HTERT RPE-1 (cell line): Measurements from ENCODE around the gene TACC2.

Experiments
- in situ Hi-C: fragments of 300-500 bp; cut with MboI; formaldehyde crosslinking; loops from 4 replicates; pipeline ENCODE4 v1.14.3; 2020; ENCODE audit warnings: low sequenced_read_pairs

The TACC2 gene

DNA sequence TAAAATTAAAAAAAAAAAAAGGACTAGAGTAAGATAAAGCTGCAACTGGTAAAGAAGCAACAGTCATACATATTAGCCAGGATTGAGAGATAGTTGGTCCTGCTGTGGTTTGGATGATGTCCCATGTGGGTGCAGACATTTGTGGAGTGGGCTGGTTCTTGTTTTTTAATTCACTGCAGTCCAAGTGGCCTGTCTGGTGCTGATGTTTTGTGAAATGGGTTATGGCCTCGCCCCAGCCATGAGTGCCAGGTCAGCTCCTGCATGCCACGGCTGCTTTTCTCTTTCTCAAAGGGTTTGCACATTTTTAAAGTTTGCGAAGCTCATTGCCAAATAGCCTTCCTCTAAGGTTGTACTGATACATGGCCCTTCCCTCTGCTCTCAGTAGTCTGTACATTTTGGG lies 268.1 kb downstream of the TACC2 start:
- in situ Hi-C loops = no loop called here

DNA sequence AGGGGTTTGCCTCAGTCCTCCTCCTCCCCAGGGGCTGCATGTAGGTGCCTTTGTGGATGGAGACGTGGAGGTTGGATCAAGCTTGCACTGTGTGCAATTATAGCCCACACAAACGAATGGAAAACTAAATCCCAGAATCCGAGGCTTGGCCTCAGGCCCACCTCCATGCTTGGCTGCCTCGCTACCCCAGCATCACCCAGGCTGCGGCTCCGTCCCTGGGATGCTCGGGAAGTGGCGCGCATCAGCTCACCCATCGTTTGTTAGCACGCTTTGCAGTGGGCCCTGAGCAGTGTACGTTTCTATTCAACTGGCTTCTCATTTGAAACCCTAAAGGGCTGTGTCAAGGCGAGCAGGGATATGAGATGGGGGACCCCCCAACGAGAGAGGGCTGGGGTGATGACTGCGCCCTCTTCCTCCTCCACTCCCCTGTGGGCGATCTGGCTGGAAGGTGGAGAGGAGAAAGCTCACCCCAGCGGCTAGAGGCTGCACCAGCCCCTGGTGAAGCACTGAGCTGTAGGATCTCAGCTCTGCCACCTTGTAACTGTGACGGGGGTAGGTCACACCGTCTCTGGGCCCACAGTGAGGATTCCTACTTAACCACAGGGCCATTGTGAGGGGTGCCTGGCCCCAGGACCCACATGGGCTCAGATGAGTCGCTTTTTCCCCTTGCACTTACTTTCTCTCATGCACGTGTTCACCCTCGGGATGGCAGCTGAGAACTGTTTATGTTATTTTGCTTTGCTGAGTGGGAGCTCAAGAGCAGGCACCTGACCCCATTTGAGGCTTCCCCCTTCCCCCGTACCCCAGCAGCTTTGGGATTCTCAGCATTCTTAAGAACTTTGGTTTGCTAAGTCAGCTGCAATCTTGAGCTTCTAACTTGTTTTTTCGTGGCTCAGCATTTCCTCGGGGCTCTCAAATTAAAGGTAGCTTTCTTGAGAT lies 269.4 kb downstream of the TACC2 start:
- in situ Hi-C loops = no loop called here

DNA sequence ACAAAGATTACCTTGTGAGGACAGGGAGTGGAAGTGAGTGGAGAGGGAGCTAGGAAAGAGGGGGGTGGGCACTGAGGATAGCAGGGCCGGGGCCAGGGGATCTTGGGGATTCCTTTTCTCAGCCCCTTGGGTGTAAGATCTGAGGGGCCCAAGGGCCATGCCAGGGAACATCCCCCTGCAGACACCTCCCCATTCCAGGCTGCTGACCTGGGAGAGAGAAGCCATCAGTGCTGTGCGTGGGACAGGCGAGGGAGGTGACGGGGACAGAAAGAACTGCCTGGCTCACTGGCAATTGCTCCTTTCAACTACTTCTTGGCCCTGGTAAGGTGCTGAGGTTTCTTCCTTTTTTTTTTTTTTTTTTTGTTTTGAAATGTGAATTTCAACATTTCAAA lies 270.1 kb downstream of the TACC2 start:
- in situ Hi-C loops = no loop called here

DNA sequence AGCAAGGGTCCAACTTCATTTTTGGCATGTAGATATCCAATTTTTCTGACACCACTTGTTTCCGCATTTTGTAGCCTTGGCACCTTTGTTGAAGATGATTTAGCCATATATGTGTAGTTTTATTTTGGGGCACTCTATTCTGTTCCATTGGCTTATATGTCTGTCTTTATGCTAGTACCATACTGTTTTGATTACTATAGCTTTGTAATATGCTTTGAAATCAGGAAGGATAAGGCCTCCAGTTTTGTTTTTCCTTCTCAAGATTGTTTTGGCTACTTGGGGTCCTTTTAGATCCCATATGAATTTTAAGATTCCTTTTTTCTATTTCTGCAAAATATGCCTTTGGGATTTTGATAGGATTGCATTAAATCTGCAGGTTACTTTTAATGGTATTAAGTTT lies 272.6 kb downstream of the TACC2 start:
- in situ Hi-C loops = no loop called here

DNA sequence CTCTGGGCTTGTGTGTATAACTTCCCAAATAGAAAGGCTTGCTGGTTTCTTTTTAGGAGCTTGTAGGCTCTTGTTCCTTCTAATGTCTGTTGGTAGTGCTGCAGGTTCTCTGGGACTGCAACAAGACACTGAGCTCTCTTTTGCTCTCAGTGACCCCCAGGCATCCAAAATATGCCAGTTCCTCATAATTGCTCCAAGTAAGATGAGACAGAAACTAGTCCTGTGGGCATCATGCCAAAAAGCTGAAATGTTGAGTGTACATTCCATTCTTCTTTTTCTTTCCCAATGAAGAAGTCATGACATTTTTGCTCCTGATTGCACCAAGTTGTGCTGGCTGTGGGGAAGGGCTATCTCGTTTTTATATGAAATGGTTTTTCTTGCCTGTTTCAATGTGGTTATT lies 275.0 kb downstream of the TACC2 start:
- in situ Hi-C loops = no loop called here

DNA sequence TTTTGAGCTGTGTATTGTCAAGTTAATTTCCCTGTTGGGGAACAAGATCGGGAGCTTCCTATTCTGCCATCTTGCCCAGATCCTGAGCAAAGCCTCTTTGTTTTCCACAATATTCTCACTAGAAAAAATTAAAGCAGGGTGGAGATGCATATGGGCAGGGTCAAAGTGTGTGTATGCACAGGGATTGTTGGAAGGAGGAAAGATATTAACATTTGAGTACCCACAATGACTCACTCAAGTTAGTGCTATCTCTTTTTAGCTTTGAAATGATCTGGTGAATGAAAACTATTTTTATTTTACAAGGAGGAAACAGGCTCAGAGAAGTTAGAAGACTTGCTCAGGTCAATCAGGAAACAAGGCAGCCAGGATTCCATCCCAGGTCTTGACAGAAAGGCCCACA lies 275.5 kb downstream of the TACC2 start:
- in situ Hi-C loops = no loop called here

DNA sequence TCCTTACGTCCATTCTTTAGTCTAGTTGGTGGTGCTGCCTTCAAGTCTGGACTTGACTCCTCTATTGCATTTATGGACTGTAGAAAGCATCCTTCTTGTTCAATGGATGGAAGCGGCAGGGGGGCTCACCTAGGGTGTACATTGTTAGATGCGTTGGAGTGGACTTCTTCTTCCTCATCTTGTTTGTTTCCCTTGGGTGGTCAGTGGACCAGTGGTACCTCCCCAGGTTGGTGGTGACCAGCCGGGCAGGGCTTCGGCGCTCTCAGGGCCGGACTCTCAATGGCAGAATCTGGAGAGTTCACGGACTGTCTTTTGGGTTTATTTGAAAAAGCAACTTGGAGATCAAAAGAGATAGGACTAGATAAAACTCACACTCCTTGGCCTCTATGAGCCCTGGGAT lies 276.0 kb downstream of the TACC2 start:
- in situ Hi-C loops = no loop called here

DNA sequence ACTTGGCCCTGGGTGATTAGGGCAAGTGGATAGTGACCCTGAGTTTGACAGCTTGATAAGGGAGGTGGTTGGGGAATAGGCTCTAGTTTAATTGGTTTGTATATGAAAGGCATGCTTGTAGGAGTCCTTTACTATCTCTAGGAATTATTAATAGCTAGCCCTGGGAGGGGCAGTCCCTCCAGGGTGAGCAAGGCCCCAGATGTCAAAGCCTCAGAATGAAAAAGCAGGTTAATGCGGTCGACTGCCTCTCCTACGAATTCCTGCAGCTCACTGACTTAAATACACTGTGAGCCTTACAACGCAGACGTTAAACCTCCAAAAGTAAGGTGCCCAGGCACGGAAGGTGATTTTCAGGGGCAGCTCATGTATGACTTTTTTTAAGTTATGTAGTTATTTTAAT lies 276.9 kb downstream of the TACC2 start:
- in situ Hi-C loops = no loop called here

DNA sequence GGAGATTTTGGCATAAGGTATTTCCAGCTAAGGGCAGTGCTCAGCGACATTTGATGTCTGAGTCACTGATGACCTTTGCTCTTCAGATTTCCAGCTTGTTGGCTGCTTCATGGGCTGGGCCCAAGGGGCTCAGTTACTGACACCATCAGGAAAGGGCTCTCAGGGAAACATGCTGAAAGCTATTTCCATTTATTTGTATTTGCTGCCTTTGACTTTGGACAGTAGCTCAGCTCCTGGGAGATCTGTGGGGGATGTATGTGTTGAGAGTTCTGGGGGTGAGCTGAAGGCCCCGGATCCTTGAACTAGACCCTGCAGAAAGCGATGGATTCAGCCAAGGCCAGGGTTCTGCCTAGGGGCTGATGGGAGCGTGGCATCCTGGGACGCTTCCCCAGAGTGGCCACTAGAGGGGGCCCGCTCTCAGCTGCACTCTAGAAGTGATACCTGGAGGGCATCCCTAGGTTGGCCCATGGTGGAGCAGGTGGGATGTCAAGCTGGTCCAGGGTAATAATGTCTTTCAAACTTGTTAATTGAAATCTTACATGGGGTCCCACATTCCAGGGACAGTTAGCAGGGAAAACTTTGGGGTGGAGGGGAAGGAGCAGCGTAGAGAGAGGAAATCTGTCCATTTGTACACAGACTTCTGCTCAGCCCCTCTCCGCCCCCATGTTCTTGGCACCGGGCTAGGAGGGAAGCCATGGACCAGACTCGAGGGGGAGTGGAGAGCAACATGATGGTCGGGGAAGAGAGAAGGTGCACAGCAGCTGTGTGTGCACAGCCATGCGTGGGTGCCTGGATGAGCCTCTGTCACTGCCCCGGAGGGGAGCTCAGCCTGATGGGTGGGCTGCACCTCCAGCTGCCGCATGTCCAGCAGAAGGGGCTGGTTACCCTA lies 279.1 kb downstream of the TACC2 start:
- in situ Hi-C loops = no loop called here

DNA sequence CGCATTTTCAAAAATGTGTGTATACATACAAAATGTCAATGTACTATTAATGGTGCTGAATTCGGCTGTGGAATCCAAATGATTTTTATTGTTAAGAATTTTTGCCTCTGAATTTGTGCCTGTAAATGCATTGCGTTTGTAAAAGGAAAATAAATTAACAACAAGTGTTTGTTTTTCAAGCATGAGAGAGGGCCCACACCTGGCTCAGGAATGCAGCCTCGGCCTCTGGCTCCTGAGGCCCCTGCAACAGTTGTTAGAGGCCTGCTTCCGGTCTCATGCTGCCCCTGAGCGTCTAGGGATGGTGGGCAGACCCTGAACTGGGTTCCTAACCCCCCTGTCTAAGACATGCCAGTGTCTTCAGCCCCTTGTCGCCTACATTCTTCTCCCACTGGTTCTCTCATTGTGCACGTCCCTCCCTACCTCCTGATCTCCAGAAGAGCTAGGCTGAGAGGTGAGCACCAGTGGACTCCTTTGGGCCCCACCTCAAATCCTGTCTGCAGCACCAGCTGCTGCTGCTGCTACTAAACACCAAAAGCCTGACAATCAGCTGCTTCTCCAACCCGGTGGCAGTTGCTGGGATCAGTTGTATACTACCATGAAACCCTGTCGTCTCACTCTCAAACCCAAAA lies 280.2 kb downstream of the TACC2 start:
- in situ Hi-C loops = no loop called here

DNA sequence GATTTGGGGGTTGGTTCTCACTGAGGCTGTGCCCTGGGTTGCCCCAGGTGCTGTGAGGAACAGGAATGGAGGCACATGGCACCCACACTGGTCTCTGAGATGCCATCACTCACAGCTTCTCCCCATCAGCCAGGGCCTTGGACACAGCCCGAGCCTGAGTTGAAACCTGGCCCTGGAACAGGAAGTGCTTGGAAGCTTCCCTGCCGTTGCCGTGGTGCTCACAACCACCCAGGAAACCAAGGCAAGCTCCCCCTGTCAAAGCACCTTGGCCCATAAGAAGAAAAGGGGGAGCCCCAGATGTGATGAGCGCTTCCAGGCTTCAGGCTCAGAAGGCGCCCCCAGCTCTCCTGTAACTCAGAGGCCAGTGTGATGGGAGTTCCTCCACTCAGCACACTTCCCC lies 282.1 kb downstream of the TACC2 start, which contains the start of gene BTBD16:
TSS of gene BTBD16 (plus strand) at position 221 of the 400 bp plus-strand sequence. CDS start 3,786 bp downstream, outside the sequence.
- in situ Hi-C loops = no loop called here

DNA sequence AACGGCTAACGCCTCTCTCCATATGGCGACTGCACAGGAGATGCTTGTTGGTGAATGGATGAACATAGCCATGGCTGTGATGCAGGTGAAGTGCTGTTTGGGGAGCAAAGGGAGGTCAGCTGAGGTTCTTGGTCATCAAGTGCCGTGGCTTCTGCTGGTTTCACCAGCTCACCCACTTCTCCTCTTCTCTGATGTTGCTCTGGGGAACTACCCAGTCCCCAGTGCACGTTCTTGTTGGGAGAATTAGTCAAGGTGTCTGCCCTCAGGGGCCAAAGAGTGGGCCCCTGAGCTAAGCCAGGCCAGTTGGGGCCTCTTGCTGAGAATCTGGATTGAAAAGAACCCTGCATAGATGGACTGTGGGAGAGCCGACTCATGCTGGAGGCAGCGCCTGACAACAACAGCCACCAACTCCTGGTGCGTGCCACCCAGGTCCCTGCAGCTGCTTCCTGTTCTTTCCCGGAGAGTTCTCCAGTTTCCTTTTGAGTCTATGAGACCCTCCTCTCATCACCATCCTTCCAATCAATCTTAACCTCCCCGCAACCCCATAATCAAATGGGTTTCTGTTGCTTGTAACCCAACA lies 285.1 kb downstream of the TACC2 start:
- in situ Hi-C loops = no loop called here

DNA sequence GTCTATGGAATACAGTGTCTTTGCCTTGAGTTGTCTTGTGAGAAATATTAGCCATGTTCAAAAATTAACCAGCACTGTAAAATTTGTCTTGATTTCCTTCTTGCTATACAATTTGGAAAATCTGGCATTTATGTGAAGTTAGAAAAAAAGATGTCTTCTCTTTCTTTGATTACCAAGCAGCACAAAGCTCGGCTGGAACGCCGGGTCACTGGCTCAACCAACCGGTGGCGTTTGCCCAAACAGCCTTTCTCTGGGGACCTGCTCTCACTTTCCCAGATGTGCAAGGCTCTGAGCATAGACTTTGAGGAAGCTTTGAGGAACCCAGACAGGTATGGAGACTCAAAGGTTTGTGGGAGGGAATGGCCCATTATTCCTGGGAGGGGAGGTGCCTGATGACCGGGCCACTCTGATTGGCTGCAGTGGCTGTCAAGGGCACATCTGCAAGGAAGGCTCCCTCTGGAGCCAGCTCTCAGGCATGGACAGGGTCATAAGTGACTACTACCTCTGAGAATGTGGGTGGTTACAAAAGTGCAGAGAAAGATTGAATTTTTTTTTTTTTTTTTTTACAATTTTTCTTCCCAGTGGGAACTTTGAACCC lies 287.7 kb downstream of the TACC2 start:
- in situ Hi-C loops = no loop called here

DNA sequence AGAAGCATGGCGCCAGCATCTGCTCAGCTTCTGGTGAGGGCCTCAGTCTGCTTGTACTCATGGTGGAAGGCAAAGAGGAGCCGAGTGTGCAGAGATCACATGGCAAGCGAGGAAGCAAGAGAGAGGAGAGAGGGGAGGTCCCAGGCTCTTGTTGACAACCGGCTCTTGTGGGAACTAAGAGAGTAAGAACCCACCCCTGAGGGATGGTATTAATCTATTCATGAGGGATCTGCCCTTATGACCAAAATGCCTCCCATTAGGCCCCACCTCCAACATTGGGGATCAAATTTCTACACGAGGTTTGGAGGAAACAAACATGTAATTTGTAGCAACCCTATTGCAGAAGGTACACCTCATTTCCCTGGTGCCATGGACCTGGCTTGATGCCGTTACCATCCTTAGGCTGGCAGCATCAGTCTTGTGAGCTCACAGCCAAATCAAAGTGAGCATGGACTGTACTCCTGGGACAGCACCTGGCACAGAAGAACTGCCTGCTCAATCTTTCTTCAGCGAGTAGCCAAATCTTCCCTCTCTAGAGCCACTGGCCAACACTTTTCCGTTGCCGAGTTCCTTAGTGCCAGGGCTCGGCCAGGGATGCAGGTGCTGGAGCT lies 288.7 kb downstream of the TACC2 start:
- in situ Hi-C loops = no loop called here

DNA sequence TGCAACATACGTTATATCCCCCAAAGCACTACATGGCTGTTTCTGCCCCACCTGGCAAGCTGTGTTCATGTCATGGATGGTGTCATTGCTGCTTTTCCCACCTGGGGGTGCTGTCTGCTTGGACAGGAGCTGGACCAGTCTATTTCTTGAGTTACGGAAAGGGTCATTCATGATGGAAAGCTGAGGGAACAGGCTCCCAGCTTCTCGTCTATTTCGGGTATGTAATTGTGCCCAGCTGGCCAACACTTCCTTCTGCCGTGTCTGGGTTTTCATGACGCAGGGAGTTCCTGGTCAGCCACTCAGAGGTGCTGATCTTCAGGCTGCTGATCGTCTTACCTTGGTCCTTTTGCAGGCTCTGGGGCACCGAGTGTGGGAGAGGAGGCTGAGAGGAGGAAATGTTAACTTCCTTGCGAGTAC lies 290.8 kb downstream of the TACC2 start:
- in situ Hi-C loops = no loop called here

DNA sequence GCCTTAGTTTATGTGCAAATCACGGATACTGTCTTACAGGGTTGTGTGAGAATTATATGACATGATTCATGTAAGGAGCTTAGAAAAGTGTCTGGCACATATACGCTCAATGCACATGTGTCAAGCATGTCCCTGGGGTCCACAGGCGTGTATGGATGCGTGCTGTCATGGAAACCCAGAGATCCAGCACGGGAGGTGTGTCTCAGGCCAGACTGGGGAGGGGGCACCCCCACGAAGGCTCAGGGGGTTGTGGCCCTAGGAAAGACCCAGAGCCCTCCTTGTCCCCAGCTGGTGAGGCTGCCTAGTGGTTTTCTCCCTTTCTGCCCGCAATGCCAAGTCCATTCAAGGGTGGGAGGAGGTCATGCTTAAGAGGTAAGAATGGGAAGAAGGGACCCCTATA lies 291.2 kb downstream of the TACC2 start:
- in situ Hi-C loops = no loop called here

DNA sequence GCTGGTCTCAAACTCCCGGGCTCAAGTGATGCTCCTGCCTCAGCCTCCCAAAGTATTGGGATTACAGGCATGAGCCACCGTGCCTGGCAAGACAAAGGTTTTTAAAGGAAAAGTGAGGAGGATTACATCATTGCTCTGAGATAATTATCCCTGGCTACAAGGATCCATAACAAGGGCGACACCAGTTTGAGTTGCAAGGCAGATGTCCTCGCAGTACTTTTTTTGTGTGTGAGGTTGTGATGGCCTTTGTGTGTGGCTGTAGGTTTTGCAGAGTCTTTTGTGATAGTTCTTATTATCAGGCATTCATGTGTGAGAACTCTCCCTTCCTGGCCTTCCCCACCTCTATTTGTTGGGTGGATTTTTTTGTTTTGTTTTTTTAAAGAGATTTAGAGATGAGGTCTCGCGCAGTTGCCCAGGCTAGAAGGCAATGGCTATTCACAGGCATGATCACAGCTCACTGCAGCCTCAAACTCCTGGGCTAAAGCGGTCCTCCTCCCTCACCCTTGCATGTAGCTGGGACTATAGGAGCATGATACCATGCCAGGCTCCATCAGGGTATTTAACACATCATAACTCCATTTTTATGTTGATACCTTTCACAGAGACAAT lies 292.2 kb downstream of the TACC2 start:
- in situ Hi-C loops = no loop called here

DNA sequence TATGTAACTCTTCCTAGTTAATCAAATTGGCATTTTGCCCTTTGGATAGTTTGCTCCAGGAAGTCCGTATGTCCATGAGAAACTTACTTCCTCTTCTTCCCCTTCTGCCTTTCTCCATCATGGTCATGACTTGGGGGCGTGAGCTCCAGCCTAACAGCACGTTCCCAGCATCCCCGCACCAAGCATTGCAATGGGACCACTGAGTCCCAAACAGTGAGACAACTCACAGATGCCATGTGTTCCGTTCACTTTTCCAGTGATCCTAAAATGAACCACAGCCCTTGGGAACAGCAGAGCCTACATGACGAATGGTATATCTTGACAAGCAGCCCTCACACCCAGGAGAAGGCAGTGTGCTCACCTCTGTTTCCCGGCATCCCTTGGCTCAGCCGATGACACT lies 292.8 kb downstream of the TACC2 start:
- in situ Hi-C loops = no loop called here

DNA sequence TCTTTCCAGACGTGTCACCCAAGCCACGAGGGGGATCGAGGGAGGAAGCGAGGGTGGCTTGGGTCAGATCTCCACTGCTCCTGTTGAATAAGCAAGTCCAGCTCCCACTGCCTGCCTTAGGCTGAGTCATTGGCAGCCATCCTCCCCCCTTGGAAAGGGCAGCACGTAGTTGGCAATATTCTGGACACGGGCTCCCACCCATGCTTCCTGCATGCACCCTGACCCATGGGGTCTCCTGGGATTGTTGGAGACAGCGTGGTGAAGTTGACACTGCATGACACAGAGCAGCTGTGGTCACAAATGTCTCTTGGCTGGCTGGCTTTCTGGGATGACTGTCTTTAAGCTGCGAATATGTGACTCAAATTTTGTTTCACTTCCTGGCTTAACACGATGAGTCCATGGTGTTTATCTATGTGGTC lies 293.3 kb downstream of the TACC2 start:
- in situ Hi-C loops = no loop called here

DNA sequence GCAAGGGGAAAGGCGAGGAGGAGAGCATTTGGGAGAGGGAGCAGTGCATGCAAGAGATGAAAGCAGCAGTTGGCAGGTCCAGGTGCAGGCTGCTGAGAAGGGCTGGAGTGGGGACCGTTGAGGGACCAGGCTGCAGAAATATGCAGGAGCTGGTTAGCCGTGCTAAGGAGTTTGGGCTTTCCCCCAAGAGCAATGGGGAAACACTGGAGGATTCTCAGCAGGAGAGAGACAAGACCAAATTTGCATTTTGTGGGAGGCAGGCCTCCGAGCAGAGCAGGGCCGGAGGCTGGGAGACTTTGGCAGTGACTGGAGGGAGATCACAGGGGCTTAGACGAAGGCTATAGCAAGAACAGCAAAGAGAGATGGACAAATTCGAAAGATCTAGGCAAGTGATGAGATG lies 293.9 kb downstream of the TACC2 start:
- in situ Hi-C loops = no loop called here
